ENCODE results near the gene DAZAP1.

The DAZAP1 gene

GRCh38 chr19:1460033-1460995 is 52.9 kb downstream of the DAZAP1 start:
- DNase-seq = no peak

GRCh38 chr19:1461862-1462261 is 54.5 kb downstream of the DAZAP1 start:
- no peak for DNase-seq

GRCh38 chr19:1465191-1466016 is 58.0 kb downstream of the DAZAP1 start:
- DNase-seq = no peak

GRCh38 chr19:1466018-1466460 is 58.7 kb downstream of the DAZAP1 start:
- DNase-seq = no peak

- DNase-seq = no peak
These were observed 59.3 kb downstream of the DAZAP1 start for GRCh38 chr19:1466461-1467214.

GRCh38 chr19:1467215-1467489 is 59.8 kb downstream of the DAZAP1 start:
- no peak for DNase-seq

GRCh38 chr19:1467490-1468273 is 60.3 kb downstream of the DAZAP1 start:
- no peak for DNase-seq

- DNase-seq = no peak
These were observed 61.0 kb downstream of the DAZAP1 start for GRCh38 chr19:1468274-1468820.

GRCh38 chr19:1468821-1469254 is 61.5 kb downstream of the DAZAP1 start:
- no peak for DNase-seq

GRCh38 chr19:1469255-1470054 is 62.1 kb downstream of the DAZAP1 start:
- DNase-seq = no peak

- no peak for DNase-seq
These were observed 62.6 kb downstream of the DAZAP1 start for GRCh38 chr19:1470055-1470304.

GRCh38 chr19:1470305-1471009 is 63.1 kb downstream of the DAZAP1 start:
- DNase-seq = peak; percentile 90

- DNase-seq = no peak
These were observed 63.7 kb downstream of the DAZAP1 start for GRCh38 chr19:1471010-1471514.

- DNase-seq = no peak
These were observed 64.3 kb downstream of the DAZAP1 start for GRCh38 chr19:1471515-1472160.

GRCh38 chr19:1472231-1473084 is 65.1 kb downstream of the DAZAP1 start:
- DNase-seq = no peak

GRCh38 chr19:1473085-1473851 is 65.9 kb downstream of the DAZAP1 start:
- DNase-seq = no peak

GRCh38 chr19:1474011-1474764 is 66.8 kb downstream of the DAZAP1 start:
- no peak for DNase-seq

Measured in COR-L47 (cell line).